Breast epithelium (tissue), 4 donors: ENCODE data around the gene GJB3. TPM values are rescaled to one million over a fixed set of nuclear protein-coding genes. Genes with fewer than 3 reads are reported as not detected.

Experiments
- DNase-seq, 2 donors: peaks; one replicate each; pipeline ENCODE4 v3.0.0-alpha.2; 2019; ENCODE audit warnings: low spot score in 2 of 2
- H3K27ac ChIP-seq, 2 donors: fragments of 200-600 bp; sonication (generic) in 1 of 2; one replicate each; pipeline ENCODE4 v1.5.1; 2016 to 2019; ENCODE audit warnings: mild to moderate bottlenecking in 1 of 2
- H3K27me3 ChIP-seq, 2 donors: fragments of 200-600 bp; sonication (generic) in 1 of 2; one replicate each; pipeline versions ENCODE4 v1.5.1 to v1.6.0; 2017 to 2019; ENCODE audit warnings: control low read depth in 1 of 2, mild to moderate bottlenecking in 1 of 2
- H3K36me3 ChIP-seq: fragments of 200-600 bp; one replicate; pipeline ENCODE4 v1.5.1; 2019
- H3K4me1 ChIP-seq, 2 donors: fragments of 200-600 bp; sonication (generic); one replicate each; pipeline ENCODE4 v1.5.1; 2016 to 2019; ENCODE audit warnings: control low read depth in 1 of 2
- H3K4me3 ChIP-seq, 3 donors: fragments of 200-600 bp; sonication (generic); 1 replicate in 2 of 3; 2 replicates in 1 of 3; pipeline ENCODE4 v1.5.1; 2016 to 2019; ENCODE audit warnings: mild to moderate bottlenecking in 3 of 3, moderate library complexity in 2 of 3
- H3K9me3 ChIP-seq, 2 donors: fragments of 200-600 bp; sonication (generic) in 1 of 2; one replicate each; pipeline ENCODE4 v1.5.1; 2016 to 2019; ENCODE audit warnings: control low read depth in 1 of 2
- CTCF ChIP-seq, 3 donors: fragments of 450-650 bp; IDR thresholded peaks; one replicate each; pipeline ENCODE4 v1.5.1; 2016 to 2017; ENCODE audit warnings: antibody characterized with exemption in 3 of 3, mild to moderate bottlenecking in 3 of 3, moderate library complexity in 3 of 3
- POLR2A ChIP-seq: fragments of 450-650 bp; IDR thresholded peaks from one replicate; pipeline ENCODE4 v1.6.1; 2016; ENCODE audit warnings: antibody characterized with exemption, mild to moderate bottlenecking, moderate library complexity
- POLR2AphosphoS5 ChIP-seq, 3 donors: sonication (generic); formaldehyde crosslinking; IDR thresholded peaks; one replicate each; pipeline ENCODE4 v1.6.1; 2017; ENCODE audit warnings: antibody characterized with exemption in 3 of 3
- intact Hi-C: fragments of 100-400 bp; cut with DNase I; formaldehyde crosslinking; loops from one replicate; pipeline ENCODE4 v1.15.1; 2023; ENCODE audit warnings: low total_unique reads
- total RNA-seq, 3 donors: library from RNA; depleted of rRNA; stranded (reverse); fragments of >200 nt; gene quantifications; one replicate each; pipeline ENCODE4 v1.1.0, GENCODE V29; 2016

The GJB3 gene
- total RNA-seq, 3 donors from 2014 or later: 0.33 to 1.2 TPM; not detected in 1

GRCh38 chr1:34742667-34743270 lies 38.2 kb upstream of the GJB3 start:
- peak; percentile 53 to 84 for DNase-seq
- Histone ChIP-seq H3K4me3 (no peak overlapping the region), H3K4me1 (no peaks in the 10 kb centered on the region), H3K27ac (no peak overlapping the region), H3K9me3 (no peaks in the 10 kb centered on the region), H3K27me3 (peaks cover 0 to 5% of the 10 kb centered on the region in 2 donors), H3K36me3 (no peaks in the 10 kb centered on the region)
- peak; percentile 38 to 84 (median 77) for TF ChIP-seq CTCF (IDR thresholded peaks at IDR 0.05)
- TF ChIP-seq POLR2A: no peak
- TF ChIP-seq POLR2AphosphoS5 (IDR thresholded peaks at IDR 0.05): no peak
- intact Hi-C loops: no loop called here

GRCh38 chr1:34743775-34744174 lies 37.2 kb upstream of the GJB3 start:
- no peaks in the 10 kb centered on the region for H3K9me3 ChIP-seq
- no peak for DNase-seq
- no peaks in the 10 kb centered on the region for H3K4me1 ChIP-seq
- H3K27me3 ChIP-seq: peaks cover 0 to 5% of the 10 kb centered on the region in 2 donors
- intact Hi-C loops: no loop called here
- no peak for TF ChIP-seq POLR2AphosphoS5 (IDR thresholded peaks at IDR 0.05)
- TF ChIP-seq POLR2A: no peak
- no peak for TF ChIP-seq CTCF (IDR thresholded peaks at IDR 0.05)
- H3K27ac ChIP-seq: no peak overlapping the region
- no peaks in the 10 kb centered on the region for H3K36me3 ChIP-seq
- H3K4me3 ChIP-seq: no peak overlapping the region

GRCh38 chr1:34744851-34745250 lies 36.2 kb upstream of the GJB3 start:
- no peak overlapping the region for H3K27ac ChIP-seq
- peaks cover 0 to 5% of the 10 kb centered on the region in 2 donors for H3K27me3 ChIP-seq
- H3K4me3 ChIP-seq: no peak overlapping the region
- no peak for DNase-seq
- no peaks in the 10 kb centered on the region for H3K9me3 ChIP-seq
- TF ChIP-seq POLR2AphosphoS5 (IDR thresholded peaks at IDR 0.05): no peak
- TF ChIP-seq CTCF (IDR thresholded peaks at IDR 0.05): no peak
- no peak for TF ChIP-seq POLR2A
- intact Hi-C loops: no loop called here
- no peaks in the 10 kb centered on the region for H3K36me3 ChIP-seq
- H3K4me1 ChIP-seq: no peaks in the 10 kb centered on the region

GRCh38 chr1:34745666-34746065 lies 35.3 kb upstream of the GJB3 start:
- Histone ChIP-seq H3K27me3 (peaks cover 0 to 5% of the 10 kb centered on the region in 2 donors), H3K27ac (no peak overlapping the region), H3K4me3 (no peak overlapping the region), H3K4me1 (no peaks in the 10 kb centered on the region), H3K9me3 (no peaks in the 10 kb centered on the region), H3K36me3 (no peaks in the 10 kb centered on the region)
- no peak for TF ChIP-seq CTCF (IDR thresholded peaks at IDR 0.05)
- DNase-seq: no peak
- intact Hi-C loops: no loop called here

GRCh38 chr1:34746101-34746500 lies 34.9 kb upstream of the GJB3 start:
- Histone ChIP-seq H3K27ac (no peak overlapping the region), H3K4me3 (no peak overlapping the region), H3K36me3 (no peaks in the 10 kb centered on the region), H3K4me1 (no peaks in the 10 kb centered on the region), H3K27me3 (peaks cover 0 to 5% of the 10 kb centered on the region in 2 donors), H3K9me3 (no peaks in the 10 kb centered on the region)
- TF ChIP-seq POLR2A (no peak), CTCF (IDR thresholded peaks at IDR 0.05) (no peak)
- DNase-seq: no peak
- intact Hi-C loops: no loop called here
